Smooth muscle cell of the brain vasculature (primary cell): ENCODE results near the gene SEPTIN14.
"Not testable (repeated sequence)": the region's sequence is repeated elsewhere in the genome, so short reads cannot be mapped to it uniquely, and the experiment has no call there.

Source experiments
- DNase-seq: peaks from one replicate; pipeline ENCODE4 v3.0.0-alpha.2; 2012; ENCODE audit warnings: low read depth, low spot score

Gene SEPTIN14

DNA sequence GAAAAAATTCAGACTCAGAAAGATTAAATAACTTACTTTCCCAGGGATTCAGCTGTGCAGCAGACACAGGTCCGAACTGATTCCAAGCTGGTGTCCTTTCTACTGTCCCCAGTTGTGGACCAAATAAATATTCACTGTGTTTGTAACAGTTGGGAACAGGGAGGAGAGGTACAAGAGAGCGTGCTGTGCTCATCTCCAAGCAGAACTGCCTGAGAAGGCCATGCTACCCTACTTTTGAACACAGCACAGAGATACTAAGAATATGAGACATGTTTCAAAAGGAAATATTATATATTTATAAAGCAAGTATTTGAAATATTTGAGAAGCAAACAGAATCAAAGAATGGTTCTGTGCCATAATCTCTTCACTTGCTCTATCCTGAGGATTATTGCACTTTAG, at the start of gene SEPTIN14:
Gene SEPTIN14 (minus strand): TSS at position 101 of the 400 bp plus-strand sequence. CDS start 756 bp downstream, outside the sequence.
- not testable (repeated sequence) for DNase-seq

DNA sequence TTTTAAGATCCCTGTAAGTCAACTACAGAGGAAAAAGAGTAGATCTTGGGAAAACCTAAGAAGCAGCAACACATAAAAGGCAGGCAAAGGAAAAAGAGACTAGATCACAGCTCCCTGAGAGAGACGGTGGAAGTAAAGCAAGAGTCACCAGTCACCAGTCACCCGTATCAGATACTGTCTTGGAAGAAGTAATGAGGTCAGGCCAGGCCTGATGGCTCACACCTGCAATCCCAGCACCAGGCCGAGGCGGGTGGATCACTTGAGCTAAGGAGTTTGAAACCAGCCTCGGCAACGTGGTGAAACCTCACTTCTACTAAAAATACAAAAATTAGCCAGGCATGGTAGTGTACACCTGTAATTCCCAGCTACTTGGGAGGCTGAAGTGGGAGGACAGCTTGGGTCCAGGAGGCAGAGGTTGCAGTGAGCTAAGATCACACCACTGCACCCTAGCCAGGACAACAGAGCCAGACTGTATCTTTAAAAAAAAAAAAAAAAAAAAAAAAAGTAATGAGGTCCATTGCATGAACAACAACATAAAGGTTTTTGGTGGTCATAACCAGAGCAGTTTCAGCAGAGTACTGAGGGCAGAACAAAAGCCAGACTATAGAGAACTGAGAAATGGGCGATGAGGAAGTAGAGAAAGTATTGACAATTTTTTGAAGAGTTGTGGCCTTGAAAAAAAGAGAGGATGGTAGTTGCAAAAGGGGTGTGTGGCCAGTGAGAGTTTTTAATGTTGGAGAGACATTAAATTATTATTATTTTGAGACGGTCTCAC, 41.6 kb upstream of the SEPTIN14 start:
- DNase-seq: no peak

DNA sequence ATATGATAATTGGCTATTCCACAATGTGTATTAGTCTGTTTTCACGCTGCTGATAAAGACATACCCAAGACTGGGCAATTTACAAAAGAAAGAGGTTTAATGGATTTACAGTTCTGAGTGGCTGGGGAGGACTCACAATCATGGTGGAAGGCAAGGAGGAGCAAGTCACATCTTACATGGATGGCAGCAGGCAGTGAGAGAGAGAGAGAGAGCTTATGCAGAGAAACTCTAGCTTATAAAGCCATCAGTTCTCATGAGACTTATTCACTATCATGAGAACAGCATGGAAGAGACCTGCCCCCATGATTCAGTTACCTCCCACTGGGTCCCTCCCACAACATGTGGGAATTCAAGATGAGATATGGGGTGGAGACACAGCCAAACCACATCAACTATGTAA, 38.5 kb upstream of the SEPTIN14 start:
- not testable (repeated sequence) for DNase-seq

DNA sequence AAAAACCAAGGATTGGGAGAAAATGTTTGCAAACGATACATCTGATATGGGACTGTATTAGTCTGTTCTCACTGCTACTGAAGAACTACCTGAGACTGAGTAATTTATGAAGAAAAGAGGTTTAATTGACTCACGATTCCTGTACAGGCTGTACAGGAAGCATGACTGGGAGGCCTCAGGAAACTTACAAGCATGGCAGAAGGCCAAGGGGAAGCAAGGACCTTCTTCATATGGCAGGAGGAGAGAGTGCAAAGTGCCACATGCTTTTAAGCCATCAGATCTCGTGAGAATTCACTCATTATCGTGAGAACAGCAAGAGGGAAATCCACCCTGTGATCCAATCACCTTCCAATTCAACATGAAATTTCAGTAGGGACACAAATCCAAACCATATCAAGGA, 35.7 kb upstream of the SEPTIN14 start:
- no peak for DNase-seq

DNA sequence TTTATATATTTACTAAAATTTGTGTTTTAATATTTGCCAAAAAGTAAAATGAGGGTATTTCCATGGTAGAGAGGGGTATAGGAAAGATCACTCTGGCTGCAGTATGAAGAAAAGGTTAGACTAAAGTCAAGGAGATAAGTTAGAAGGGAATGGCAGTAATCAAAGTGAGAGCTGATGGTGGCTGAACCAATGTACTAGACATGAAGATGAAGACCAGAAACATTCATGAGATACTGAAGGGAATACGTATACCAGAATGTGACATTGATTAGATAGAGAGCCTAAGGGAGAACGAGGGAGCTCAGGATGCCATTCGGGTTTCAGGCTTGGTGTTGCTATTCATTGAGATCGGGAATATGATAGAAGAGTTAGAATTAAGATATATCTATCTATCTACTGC, 32.5 kb upstream of the SEPTIN14 start:
- no peak for DNase-seq

DNA sequence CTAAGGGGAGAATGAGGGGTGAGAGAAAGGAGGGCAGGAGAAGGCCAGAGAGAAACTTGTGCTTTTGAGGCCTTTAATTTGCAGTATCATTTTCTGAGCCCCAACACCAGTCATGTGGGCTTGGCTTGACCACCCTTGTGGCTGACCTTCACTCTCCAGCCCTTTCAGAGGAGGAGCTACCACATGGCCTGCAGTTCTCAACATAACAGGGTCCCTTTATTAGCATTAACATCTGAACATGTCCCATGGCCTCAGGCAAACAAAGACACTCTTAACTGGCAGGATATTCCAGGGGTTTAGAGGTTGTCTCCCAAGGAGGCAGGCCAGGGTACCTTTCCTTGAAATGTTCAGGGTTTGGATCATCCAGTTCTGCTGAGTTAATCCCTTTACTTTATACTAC, 31.4 kb upstream of the SEPTIN14 start:
- no peak for DNase-seq

DNA sequence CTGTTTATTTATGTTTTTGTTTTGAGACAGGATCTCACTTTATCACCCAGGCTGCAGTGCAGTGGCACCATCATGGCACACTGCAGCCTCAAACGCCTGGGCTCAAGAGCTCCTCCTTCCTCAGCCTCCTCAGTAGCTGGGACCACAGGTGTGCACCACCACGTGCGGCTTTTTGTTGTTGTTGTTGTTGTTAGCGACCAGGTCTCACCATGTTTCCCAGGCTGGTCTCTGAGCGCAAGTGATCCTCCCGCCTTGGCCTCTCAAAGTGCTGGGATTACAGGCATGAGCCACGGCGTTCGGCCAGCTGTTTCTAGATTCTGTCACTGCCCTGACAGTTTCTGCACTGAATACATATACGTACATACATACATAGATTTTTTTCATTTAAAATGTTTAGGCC, 25.8 kb upstream of the SEPTIN14 start:
- DNase-seq: not testable (repeated sequence)

DNA sequence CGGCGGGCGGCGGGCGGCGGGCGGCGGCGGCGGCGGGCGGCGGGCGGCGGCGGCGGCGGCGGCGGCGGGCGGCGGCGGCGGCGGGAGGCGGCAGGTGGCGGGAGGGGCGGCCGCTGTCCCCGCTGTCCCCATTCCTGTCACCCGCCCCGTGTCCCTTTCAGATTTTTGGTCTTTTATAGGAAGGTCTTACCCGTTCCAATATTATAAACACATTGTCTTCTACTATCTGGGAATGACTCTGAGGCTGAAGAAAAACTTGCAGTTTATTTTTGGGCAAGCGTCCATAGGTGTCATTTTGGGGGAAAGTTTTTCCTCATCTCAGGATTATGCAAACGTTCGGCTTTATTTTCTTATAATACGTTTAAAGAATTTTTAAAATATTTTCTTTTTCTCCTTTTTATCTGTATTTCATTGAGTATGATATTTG, 25.3 kb upstream of the SEPTIN14 start:
- no peak for DNase-seq

DNA sequence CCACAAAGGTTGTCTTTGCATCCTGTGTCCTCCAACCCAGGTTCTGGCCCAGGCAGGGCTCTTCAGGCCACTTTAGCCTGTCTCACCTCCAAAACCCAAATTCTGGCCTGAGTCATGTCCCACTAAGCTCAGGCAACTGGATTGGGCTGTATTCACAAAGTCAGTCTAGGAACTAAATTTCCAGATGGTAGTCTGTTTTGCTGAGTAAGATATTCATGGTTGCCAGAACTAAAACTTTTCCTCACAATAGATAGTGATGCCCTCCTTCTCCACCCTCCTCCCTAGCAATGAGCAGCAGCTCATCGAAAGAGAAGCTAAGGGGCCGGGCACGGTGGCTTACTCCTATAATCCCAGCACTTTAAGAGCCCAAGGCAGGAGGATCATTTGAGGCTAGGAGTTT, 21.8 kb upstream of the SEPTIN14 start:
- DNase-seq: no peak

DNA sequence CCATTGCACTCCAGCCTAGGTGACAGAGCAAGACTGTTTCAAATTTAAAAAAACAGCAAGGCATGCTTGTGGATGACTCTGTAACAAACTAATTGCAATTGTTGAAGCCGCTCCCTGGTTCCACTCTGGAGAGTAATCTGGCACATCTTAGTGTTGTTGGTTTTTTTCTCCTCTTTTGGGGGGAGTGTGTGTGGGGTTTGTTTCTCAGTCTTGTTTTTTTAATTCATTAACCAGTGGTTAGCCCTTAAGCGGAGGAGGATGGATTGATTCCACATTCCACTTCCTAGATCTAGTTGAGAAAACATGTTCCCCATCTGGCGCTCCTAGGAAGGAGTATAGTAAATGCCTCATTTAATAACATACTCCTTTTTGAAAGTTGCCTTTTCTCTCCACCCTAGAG, 16.1 kb upstream of the SEPTIN14 start:
- no peak for DNase-seq

DNA sequence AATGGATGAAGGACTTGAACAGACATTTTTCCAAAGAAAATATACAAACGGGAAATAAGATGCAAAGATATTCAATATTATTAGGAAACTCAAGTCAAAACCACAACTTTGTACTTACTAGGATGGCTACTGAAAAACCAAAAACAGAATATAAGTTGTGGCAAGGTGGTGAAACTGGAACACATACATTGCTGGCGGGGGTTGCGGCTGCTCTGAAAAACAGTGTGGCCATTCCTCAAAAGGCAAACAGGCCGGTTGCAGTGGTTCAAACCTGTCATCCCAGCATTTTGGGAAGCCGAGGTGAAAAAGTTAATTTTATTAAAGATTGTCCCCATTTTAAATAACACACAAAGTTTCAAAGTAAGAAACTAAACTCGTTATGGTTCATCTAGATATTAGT, 14.8 kb upstream of the SEPTIN14 start:
- DNase-seq: no peak

DNA sequence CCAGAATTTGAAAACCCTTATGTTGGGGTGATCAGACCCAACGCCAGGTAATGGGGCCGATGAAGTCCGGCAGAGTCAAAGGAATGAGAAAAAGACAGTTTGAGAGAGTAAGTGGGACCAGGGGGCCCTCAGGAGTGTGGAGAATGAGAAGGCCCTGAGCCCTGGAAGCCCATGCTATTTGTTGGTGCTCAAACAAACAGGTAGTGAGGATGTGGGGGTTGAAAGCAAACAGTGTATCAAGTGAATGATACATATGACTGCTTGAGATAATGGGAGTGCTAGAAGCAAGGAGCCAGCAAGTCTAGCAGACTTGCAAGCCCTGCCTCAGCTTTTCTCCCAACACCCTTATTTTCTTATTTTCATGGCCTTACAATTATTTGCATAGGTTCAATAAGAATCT, 11.2 kb upstream of the SEPTIN14 start:
- DNase-seq: no peak

DNA sequence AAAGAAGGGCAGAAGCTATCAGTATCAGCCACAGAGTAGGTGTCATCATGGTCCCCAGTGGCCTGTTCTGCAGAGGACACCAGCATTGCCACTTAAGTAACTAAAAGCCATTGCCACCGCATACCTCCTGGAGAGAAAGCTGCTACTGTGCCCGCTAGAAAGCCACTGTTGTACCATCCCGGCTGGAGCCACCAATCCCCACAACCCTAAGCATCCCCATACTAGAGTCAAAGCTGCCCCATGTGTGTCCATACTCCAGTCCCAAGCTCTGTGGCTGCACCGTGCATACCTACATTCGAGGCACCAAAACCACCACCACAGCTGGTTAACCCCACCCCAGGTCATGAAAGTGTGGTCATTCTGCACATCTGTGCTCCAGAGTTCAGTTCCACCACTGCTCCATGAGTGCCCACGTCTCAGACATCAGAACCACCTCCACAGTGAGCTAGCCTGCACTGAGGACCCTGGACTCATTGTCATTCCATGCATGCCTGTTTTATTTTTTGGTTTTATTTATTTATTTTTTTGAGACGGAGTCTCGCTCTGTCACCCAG, 9.5 kb upstream of the SEPTIN14 start:
- no peak for DNase-seq

DNA sequence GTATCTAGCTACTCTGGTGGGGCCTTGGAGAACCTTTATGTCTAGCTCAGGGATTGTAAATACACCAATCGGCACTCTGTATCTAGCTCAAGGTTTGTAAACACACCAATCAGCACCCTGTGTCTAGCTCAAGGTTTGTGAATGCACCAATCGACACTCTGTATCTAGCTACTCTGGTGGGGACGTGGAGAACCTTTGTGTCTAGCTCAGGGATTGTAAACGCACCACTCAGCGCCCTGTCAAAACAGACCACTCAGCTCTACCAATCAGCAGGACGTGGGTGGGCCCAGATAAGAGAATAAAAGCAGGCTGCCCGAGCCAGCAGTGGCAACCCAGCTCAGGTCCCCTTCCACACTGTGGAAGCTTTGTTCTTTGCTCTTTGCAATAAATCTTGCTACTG, 6.4 kb upstream of the SEPTIN14 start:
- not testable (repeated sequence) for DNase-seq

DNA sequence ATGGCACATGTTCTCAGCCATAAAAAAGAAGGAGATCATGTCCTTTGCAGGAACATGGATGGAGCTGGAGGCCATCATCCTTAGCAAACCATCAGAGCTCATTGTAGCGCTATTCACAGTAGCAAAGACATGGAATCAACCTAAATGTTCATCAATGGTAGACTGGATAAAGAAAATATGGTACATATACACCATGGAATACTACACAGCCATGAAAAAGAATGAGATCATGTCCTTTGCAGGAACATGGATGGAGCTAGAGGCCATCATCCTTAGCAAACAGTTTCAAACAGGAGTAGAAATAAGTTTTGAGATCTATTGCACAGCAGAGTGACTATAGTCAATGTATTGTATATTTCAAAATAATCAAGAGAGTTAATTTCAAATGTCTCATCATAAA, 17.4 kb downstream of the SEPTIN14 start:
- DNase-seq: not testable (repeated sequence)

DNA sequence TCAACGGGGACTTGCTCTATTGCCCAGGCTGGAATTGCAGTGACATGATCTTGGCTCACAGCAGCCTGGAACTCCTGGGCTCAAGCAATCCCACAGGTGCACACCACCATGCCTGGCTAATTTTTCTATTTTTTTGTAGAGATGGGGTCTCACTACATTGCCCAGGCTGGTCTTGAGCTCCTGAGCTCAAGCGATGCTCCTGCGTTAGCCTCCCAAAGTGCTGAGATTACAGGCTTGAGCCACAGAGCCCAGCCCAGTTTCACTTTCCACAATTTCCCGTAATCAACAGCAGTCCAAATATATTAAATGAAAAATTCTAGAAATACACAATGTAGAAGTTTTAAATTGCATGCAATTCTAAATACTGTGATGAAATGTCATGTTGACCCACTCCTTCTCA, 24.0 kb downstream of the SEPTIN14 start:
- DNase-seq: no peak

DNA sequence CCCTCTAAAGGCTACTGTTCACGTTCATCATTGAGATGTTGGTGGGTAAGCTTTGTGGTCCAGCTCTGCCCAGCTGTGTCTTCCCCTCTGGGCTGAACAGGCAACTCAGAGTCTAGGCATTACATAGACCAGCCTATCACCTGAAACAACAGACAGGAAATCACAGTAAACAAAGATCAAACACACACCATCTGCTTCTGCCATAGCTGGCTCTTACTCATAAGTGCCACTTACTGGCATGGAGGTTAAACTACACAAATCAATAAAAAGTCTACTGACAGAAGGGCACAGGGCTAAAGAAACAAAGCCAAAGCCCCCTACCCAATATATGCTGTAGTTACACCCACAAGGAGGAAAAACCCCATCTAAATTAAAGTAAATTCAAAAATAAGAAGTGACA, 35.0 kb downstream of the SEPTIN14 start:
- DNase-seq: no peak

DNA sequence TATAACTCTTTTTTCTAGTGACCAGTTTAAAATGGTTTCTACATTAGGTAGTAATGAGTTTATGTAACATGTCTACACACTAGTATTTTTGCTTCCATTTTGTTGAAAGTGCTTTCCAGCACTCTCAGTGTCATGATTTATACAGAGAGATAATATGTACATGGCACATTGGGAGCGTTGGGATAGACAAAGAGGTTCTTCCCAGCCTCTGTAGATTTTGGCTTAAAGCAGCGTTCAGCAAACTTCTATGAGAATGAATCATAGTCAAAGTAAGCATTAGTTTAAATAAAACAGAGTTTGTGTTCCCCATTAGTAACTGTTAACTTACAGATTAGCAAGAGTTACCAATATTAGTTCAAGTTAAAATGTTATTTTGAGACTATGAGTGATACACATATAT, 43.9 kb downstream of the SEPTIN14 start:
- DNase-seq: no peak

DNA sequence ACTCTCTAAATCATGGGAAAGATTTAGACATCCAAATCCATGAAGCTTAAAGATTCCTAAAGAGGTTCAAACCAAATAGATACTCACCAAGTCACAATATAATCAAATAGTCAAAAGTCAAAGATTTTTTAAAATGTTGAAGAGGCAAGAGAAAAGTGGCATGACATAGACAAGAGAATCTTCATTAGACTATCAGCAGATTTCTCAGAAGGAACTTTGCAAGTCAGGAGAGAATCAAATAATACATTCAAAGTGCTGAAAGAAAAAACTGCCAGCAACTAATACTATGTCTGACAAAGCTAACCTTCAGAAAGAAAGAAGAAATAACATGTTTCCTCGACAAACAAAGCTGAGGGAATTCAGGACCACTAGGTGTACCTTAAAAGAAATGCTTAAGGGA, 65.3 kb downstream of the SEPTIN14 start:
- not testable (repeated sequence) for DNase-seq

DNA sequence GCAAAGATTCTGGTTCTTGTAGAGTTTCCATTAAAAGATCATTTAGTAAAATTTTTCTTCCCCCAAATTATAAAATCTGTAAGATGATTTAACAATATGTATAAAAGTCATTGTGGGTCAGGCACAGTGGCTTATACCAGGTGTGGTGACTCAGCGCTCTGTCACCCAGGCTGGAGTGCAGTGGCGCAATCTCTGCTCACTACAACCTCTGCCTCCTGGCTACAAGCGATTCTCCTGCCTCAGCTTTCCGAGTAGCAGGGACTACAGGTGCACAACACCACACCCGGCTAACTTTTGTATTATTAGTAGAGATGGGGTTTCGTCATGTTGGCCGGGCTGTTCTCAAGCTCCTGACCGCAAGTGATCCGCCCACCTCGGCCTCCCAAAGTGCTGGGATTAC, 68.0 kb downstream of the SEPTIN14 start:
- DNase-seq: no peak

DNA sequence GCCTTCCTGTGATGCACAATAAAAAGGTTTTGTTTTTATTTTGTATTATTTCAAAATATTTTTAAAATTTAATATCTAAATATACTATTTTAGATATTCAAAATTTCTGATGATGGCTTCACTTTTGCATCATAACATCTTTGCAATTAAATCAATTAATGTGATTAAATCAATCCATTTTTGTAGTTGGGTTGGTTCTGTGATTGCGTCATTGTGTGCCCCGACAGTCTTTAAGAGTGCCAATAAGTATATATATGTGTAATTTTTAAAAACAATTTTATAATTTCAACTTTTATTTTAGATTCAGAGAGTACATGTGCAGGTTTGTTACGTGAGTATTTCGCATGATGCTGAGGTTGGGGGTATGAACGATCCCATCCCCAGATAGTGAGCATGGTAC, 70.5 kb downstream of the SEPTIN14 start:
- no peak for DNase-seq

DNA sequence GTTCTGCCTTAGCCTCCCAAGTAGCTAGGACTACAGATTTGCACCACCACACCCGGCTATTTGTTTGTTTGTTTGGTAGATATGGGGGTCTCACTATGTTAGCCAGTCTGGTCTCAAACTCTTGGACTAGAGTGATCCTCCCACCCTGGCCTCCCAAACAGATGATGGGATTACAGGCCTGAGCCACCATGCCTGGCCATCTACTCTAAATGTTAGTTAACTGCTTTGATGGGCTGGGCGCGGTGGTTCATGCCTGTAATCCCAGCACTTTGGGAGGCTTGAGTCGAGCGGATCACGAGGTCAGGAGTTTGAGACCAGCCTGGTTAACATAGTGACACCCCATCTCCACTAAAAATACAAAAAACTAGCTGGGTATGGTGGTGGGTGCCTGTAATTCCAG, 74.8 kb downstream of the SEPTIN14 start:
- DNase-seq: no peak

DNA sequence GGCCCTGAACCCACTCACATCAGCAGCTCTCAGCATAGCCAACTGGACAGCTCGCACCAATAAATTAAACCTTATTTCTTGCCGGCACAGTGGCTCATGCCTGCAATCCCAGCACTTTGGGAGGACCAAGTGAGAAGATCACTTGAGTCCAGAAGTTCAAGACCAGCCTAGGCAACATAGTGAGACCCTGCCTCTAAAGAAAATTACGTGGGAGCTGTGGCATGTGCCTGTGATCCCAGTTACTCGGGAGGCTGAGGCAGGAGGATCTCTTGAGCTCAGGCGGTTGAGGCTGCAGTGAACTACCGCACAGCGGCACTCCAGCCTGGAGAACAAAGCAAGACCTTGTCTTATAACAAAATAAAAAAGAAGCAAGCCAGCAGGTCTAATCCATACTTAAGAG, 75.7 kb downstream of the SEPTIN14 start:
- no peak for DNase-seq

DNA sequence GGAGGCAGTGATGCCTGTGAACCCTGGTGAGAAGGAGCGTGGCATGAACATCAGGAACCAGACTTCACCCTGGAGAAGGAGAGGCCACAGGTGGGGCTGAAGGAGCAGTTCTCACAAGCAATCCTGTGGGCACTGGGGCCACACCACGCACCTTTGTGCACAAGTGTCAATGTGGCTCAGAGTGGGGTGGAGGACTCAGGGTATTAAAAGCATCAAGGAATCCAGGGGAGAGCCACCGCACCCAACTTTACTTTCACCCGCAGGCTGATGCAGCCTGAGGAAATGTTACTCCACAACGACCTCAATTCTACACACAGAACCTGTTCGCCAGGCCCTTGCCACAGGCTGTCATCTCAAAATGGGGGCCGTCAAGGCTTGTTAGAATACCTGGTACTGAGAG, 77.1 kb downstream of the SEPTIN14 start:
- not testable (repeated sequence) for DNase-seq
